ENCODE results near the gene PIGQ. TPM values are rescaled to one million over a fixed set of nuclear protein-coding genes. Genes with fewer than 3 reads are reported as not detected.

The PIGQ gene
- total and polyA plus RNA-seq, 2 of the 13 experiments (the other 11 are each of a cell fraction or from before 2014, with no cell fraction given): 7.7 to 19.7 TPM

- CTCF ChIA-PET (ENCODE audit: low intra/inter-chr PET ratio, low total read pairs): interaction anchor here (1.2 kb wide), 1 partner anchor 194 kb away, joined by 3 read pairs; no protein-coding TSS in a partner anchor
- TF ChIP-seq TIGD3 (CRISPR knock-in tag; IDR thresholded peaks at IDR 0.05; ENCODE audit: borderline replicate concordance) (no peak), NR2C2 (CRISPR knock-in tag; IDR thresholded peaks at IDR 0.05; ENCODE audit: borderline replicate concordance) (peak; percentile 64), HIC2 (CRISPR knock-in tag; IDR thresholded peaks at IDR 0.05; ENCODE audit: low read depth) (peak; percentile 91), KDM4B (CRISPR knock-in tag; IDR thresholded peaks at IDR 0.05) (no peak), ZBTB20 (CRISPR knock-in tag; IDR thresholded peaks at IDR 0.05; ENCODE audit: borderline replicate concordance, low read depth) (no peak), ZNF746 (CRISPR knock-in tag; IDR thresholded peaks at IDR 0.05) (no peak), ZNF225 (CRISPR knock-in tag; IDR thresholded peaks at IDR 0.05) (no peak), NFAT5 (CRISPR knock-in tag; IDR thresholded peaks at IDR 0.05) (no peak), TFDP1 (CRISPR knock-in tag; IDR thresholded peaks at IDR 0.05; ENCODE audit: borderline replicate concordance) (peak; percentile 57; the same call in 1 of the 2 replicates), MYC (CRISPR knock-in tag; IDR thresholded peaks at IDR 0.05; ENCODE audit: borderline replicate concordance) (peak; percentile 36; the same call in 1 of the 2 replicates), POGZ (CRISPR knock-in tag; IDR thresholded peaks at IDR 0.05) (no peak)
Measured at GRCh38 chr16:585351-585750, 15.6 kb downstream of the PIGQ start.

More at GRCh38 chr16:585351-585750, 15.6 kb downstream of the PIGQ start:
- H3K27me3 ChIP-seq (ENCODE audit: control insufficient read depth in 1 of 2, insufficient read depth in 2 of 2, low read length in 2 of 2): no peaks in the 10 kb centered on the region
- peaks cover 33% of the 10 kb centered on the region for H3K4me1 ChIP-seq (ENCODE audit: insufficient read depth, low read length)
- in situ Hi-C loops (cut with HindIII; ENCODE audit: extremely low pct_ligation_motif_present, low pct_unique_long_range_greater_than_20kb) (no loop called here), intact Hi-C loops (cut with micrococcal nuclease; ENCODE audit: unreplicated experiment) (loop anchor here (10.0 kb wide), 1 partner anchor 59 kb away; the partner anchor contains the start of genes MCRIP2 and WDR90)
- FAIRE-seq (peak; percentile 4), ATAC-seq (peak; percentile 44), DNase-seq (ENCODE audit: low spot score) (peak; percentile 46)
- H3K4me2 ChIP-seq (ENCODE audit: low read depth, low read length): peak overlapping the region; percentile 59
- no CpG with 5 or more reads among the region's 10 CpGs for WGBS (ENCODE audit: low lambda C conversion rate)
- BruUV-seq (replicated peaks): no TSS peak
- no peaks in the 10 kb centered on the region for H3K9me3 ChIP-seq (ENCODE audit: low read length)
- H4K20me1 ChIP-seq (ENCODE audit: insufficient read depth, low read length): peaks cover 4% of the 10 kb centered on the region; the same call in 1 of the 2 replicates
- POLR2A ChIA-PET: interaction anchor here (1.0 to 1.5 kb wide), 3 partner anchors 8 to 51 kb away, joined by 3 to 5 read pairs (median 3); partner anchors contain the start of gene METTL26
- H3K36me3 ChIP-seq (replicated peaks in 1 of 2; ENCODE audit: control insufficient read depth in 1 of 2, insufficient read depth in 2 of 2, low read length in 2 of 2): no peaks in the 10 kb centered on the region
- H3K4me3 ChIP-seq (replicated peaks in 1 of 3; ENCODE audit: insufficient read depth in 1 of 3, low read depth in 2 of 3, low read length in 3 of 3): peak overlapping the region in 1 of 3 experiments; percentile 33; a peak in 1 of 6 replicates
- H2AFZ ChIP-seq (ENCODE audit: low read length): no peak overlapping the region
- H3K79me2 ChIP-seq (ENCODE audit: insufficient read depth, low read length): peaks cover 12% of the 10 kb centered on the region
- H3K9ac ChIP-seq (ENCODE audit: insufficient read depth, low read depth, low read length): no peak overlapping the region
- no peak overlapping the region for H3K27ac ChIP-seq (ENCODE audit: extremely low read length, insufficient read depth, low read length)

Data from HepG2 (cell line).